ENCODE results near the gene MRNIP.
"Not testable (repeated sequence)": the region's sequence is repeated elsewhere in the genome, so short reads cannot be mapped to it uniquely, and the experiment has no call there.

MRNIP gene

GRCh38 chr5:179858241-179858585 lies 404 bp downstream of the MRNIP start:
- no peak for DNase-seq (ENCODE audit: low read depth)
- peak overlapping the region; percentile 65 for H3K4me3 ChIP-seq (ENCODE audit: low read depth, low read length)

- no peak for DNase-seq (ENCODE audit: low read depth)
- H3K4me3 ChIP-seq (ENCODE audit: low read depth, low read length), result no peak overlapping the region
These were observed 4.3 kb downstream of the MRNIP start for GRCh38 chr5:179854356-179854755.

GRCh38 chr5:179852993-179853547 lies 5.5 kb downstream of the MRNIP start:
- no peak overlapping the region for H3K4me3 ChIP-seq (ENCODE audit: low read depth, low read length)
- no peak for DNase-seq (ENCODE audit: low read depth)

- H3K4me3 ChIP-seq (ENCODE audit: low read depth, low read length), result no peak overlapping the region
- DNase-seq (ENCODE audit: low read depth), result no peak
These were observed 17.0 kb downstream of the MRNIP start for GRCh38 chr5:179841621-179842020.

- no peak overlapping the region for H3K4me3 ChIP-seq (ENCODE audit: low read depth, low read length)
These were observed 17.9 kb downstream of the MRNIP start for GRCh38 chr5:179840766-179841165.

GRCh38 chr5:179840321-179840720 lies 18.3 kb downstream of the MRNIP start:
- DNase-seq (ENCODE audit: low read depth), result no peak
- no peak overlapping the region for H3K4me3 ChIP-seq (ENCODE audit: low read depth, low read length)

More at GRCh38 chr5:179840766-179841165, 17.9 kb downstream of the MRNIP start:
- no peak for DNase-seq (ENCODE audit: low read depth)

GRCh38 chr5:179839328-179840256 lies 19.0 kb downstream of the MRNIP start:
- DNase-seq (ENCODE audit: low read depth), result no peak
- no peak overlapping the region for H3K4me3 ChIP-seq (ENCODE audit: low read depth, low read length)

- H3K4me3 ChIP-seq (ENCODE audit: low read depth, low read length), result no peak overlapping the region
- no peak for DNase-seq (ENCODE audit: low read depth)
These were observed 21.3 kb downstream of the MRNIP start for GRCh38 chr5:179837076-179838011.

- no peak for DNase-seq (ENCODE audit: low read depth)
- H3K4me3 ChIP-seq (ENCODE audit: low read depth, low read length), result no peak overlapping the region
These were observed 22.2 kb downstream of the MRNIP start for GRCh38 chr5:179836225-179837019.

GRCh38 chr5:179834871-179835270 lies 23.7 kb downstream of the MRNIP start:
- not testable (repeated sequence) for DNase-seq (ENCODE audit: low read depth); H3K4me3 ChIP-seq (ENCODE audit: low read depth, low read length)

- DNase-seq (ENCODE audit: low read depth), result no peak
- H3K4me3 ChIP-seq (ENCODE audit: low read depth, low read length), result no peak overlapping the region
These were observed 24.5 kb downstream of the MRNIP start for GRCh38 chr5:179834120-179834519.

- H3K4me3 ChIP-seq (ENCODE audit: low read depth, low read length), result no peak overlapping the region
- no peak for DNase-seq (ENCODE audit: low read depth)
These were observed 24.9 kb downstream of the MRNIP start for GRCh38 chr5:179833709-179834070.

- DNase-seq (ENCODE audit: low read depth), result no peak
- H3K4me3 ChIP-seq (ENCODE audit: low read depth, low read length), result no peak overlapping the region
These were observed 25.4 kb downstream of the MRNIP start for GRCh38 chr5:179833056-179833708.

- no peak overlapping the region for H3K4me3 ChIP-seq (ENCODE audit: low read depth, low read length)
- DNase-seq (ENCODE audit: low read depth), result no peak
These were observed 26.4 kb downstream of the MRNIP start for GRCh38 chr5:179832039-179832745.

GRCh38 chr5:179830818-179831468 lies 27.7 kb downstream of the MRNIP start:
- H3K4me3 ChIP-seq (ENCODE audit: low read depth, low read length), result no peak overlapping the region
- DNase-seq (ENCODE audit: low read depth), result no peak

GRCh38 chr5:179829732-179830435 lies 28.7 kb downstream of the MRNIP start:
- H3K4me3 ChIP-seq (ENCODE audit: low read depth, low read length), result no peak overlapping the region
- DNase-seq (ENCODE audit: low read depth), result no peak

- no peak for DNase-seq (ENCODE audit: low read depth)
- H3K4me3 ChIP-seq (ENCODE audit: low read depth, low read length), result no peak overlapping the region
These were observed 29.7 kb downstream of the MRNIP start for GRCh38 chr5:179828756-179829421.
